Activated effector memory CD4-positive, alpha-beta T cell treated with anti-CD3 and anti-CD28 coated beads, Interleukin-2, amount 50 U/mL, for 16 hours (primary cell): ENCODE data around the gene SSC5D.

Source experiments
- DNase-seq: peaks from one replicate; pipeline ENCODE4 v3.0.0-alpha.2; 2020

Gene SSC5D

DNA sequence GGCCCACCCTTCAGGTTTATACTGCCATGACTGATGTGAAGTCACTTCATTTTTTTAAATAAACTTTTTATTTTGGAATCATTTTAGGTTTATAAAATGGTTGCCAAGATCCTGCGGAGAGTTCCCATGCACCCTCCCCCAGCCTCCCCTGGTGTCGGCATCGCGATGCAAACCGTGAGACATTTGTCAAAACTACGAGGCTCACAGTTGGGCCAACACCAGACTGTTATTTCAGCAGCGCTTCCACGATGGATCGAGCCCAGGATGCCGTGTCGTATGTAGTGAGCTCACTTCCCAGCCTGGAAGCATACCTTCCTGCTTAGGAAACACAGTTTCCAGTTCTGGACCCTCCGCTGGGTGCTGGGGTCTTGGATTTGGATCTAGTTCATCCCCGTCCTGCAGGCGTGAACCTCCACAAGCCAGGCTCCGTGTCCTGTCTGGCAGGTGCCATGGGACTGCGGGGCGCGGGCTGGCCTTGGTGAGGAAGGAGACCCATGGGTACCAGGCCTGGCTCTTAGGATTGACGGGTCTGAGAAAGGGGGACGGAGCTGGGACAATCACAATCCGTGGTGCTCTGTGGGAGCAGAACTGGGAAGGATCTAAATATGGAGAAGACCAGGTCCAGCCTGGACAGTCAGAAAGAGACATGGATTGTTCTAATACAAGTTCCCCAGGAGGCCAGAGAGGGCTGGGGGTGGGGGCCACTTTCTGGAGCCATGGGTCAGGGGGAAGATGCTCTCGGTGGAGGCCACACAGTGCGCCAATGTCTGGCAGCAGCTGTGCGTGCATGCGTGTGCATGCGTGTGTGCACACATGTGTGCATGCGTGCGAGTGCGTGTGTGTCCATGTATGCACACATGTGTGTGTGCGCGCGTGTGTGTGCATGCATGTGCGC is 51.1 kb downstream of the SSC5D start:
- no peak for DNase-seq

DNA sequence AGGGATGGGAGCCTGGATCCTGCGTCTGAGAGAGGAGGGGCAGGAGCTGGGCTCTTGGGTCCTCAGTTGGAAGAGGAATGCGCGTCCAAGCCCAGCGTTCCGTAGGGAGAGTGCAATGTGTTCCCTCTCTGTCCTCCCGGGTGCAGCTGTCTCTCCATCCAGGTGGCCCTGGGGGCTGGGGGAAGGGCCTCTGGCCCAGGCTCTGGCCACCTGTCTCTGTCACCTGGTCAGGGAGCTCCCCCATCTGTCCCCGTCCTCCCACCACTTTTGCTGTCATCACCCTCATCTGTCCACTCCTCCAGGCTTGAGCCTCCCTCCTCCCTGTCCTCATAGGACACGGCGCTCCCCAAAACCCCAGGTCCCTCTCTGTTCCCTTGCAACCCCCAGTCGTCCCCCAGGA is 52.4 kb downstream of the SSC5D start:
- no peak for DNase-seq

DNA sequence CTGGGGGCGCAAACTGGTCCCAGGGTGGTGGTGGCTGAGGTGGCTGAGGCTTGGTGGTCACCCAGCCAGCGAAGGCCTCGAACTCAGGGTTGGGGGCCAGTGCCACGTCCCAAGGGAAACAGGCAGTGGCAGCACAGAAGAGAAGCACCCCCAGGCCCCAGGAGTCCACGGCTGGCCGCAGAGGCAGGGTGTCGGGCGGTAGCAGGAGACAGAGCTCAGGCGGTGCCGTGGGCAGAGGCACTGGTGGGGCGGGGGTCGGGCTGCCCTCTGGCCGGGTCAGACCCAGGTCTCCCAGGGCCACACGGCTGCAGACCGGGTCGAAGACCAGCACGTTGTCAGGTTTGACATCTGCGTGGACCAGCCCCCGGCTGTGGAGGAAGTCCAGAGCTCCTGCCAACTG is 52.9 kb downstream of the SSC5D start:
- no peak for DNase-seq

DNA sequence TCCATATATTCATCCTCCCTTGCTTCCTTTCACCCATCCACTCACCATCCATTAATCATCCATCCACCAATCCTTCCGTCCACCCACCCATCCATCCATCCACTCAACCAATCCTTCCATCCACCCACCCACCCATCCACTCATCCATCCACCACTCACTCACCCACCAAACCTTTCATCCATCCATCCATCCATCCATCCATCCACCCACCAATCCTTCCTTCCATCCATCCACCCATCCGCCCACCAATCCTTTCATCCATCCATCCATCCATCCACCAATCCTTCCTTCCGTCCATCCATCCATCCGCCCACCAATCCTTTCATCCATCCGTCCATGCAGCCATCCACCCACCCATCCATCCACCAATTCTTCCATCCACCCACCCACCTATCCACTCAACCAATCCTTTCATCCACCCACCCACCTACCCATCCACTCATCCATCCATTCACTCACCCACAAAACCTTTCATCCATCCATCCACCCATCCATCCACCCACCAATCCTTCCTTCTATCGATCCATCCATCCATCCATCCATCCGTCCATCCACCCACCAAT is 54.1 kb downstream of the SSC5D start:
- DNase-seq, result no peak

DNA sequence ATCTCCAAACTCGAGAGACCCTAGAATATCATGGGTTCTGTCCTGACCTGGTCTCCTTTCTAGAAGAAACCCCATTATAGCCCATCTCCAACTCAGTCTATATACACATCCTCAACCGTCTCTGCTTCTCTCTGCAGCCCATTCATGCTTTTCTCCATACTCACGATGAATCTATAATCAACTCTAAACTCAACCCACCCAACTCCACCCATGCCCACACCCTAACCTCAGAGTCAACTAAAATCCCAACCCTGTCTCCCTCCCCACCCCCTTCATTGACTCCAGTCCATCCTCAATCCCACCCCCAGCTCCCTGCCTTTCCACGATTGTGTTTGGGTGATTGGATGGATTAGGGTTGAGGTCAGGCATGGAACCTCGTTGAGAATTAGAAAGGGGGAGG is 55.3 kb downstream of the SSC5D start:
- no peak for DNase-seq

DNA sequence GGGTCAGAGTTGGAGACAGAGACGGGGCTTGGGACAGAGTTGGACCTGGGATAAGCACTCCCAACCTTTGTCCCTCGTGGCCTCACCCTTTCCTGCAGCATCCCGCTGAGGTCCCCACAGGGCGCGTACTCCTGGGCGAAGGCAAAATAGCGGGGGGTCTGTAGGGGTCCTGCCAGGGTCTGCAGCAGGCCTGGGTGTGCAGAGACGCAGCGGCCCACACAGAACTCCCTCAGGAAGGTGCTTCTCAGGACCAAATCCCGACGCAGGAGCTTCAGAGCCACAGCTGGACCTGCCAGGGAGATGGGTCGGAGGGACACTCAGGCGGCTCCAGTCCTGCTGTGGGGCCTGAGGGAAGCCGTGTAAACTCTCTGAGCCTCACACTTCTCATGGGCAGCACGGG is 55.8 kb downstream of the SSC5D start:
- no peak for DNase-seq

DNA sequence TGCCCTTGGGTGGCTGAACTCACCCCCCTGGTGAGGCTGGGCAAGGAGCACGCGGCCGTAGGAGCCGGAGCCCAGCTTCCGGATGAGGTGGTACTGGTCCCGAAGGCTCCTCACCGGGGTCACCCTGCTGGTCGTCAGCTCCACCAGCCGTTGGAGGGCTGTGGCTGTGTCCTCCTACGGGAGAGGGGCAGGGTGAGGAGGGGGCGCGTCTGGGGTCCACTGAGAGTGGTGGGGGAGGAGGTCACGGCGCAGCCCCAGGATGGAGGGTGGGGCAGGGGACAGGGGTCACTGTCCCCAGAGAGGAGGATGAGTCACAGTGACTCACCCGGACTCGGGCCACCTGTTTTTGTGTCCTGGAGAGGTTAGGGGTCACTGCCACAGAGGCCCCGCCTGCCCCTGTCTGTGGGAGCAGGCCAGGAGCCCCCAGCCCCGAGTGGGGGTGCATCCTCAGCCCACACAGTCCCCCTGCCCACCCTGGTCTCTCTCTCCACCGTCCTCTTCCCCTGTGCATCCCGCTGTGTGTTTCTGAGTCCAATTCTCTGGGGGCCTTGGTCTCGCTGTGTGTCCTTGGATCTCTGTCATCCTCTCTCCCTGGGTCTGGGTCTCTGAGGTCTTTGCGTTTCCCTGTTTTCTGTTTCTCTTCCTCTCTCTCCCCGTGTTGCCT is 56.7 kb downstream of the SSC5D start:
- no peak for DNase-seq

DNA sequence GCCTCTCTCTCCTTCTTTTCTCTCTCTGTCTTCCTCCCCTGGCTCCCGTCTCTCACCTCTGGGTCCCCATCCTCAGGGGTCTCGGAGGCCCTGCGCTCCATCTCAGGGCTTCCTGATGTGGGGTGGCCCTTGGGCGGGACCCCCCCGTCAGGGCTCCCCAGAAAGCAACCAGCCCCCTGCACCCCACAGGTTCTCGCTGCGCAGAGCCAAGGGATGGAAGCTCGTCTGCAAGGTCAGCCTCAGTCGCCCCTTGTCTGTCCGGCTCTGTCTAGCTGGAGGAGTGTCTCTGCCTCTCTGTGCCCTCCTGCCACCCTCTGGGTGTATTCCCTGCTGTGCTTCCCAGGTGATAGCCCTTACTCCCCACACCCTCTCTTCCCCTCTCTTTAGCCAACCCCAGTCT is 57.2 kb downstream of the SSC5D start, which contains the start of gene SBK3:
TSS of gene SBK3 (minus strand) at position 101 of the 400 bp plus-strand sequence. CDS start at position 101, 0 bp downstream.
- no peak for DNase-seq

DNA sequence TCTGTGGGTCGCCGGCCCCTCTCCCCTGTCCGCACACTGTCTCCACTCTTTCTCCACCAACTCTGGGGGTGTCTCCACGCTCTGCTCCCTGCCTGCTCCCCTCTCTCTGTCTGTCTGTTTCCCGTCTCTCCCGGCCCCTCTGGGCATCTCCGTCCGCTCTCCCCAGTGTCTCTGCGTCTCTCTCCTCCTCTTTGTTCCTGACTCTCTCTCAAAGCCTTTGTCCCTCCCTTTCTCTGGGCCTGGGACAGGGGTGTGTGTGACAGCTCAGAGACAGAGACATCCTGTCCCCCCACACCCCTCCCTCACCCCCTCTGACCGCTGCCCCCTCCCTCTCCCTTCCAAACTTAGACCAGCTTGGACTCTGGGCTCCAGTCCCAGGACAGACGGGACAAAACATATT is 57.8 kb downstream of the SSC5D start:
- DNase-seq, result no peak

DNA sequence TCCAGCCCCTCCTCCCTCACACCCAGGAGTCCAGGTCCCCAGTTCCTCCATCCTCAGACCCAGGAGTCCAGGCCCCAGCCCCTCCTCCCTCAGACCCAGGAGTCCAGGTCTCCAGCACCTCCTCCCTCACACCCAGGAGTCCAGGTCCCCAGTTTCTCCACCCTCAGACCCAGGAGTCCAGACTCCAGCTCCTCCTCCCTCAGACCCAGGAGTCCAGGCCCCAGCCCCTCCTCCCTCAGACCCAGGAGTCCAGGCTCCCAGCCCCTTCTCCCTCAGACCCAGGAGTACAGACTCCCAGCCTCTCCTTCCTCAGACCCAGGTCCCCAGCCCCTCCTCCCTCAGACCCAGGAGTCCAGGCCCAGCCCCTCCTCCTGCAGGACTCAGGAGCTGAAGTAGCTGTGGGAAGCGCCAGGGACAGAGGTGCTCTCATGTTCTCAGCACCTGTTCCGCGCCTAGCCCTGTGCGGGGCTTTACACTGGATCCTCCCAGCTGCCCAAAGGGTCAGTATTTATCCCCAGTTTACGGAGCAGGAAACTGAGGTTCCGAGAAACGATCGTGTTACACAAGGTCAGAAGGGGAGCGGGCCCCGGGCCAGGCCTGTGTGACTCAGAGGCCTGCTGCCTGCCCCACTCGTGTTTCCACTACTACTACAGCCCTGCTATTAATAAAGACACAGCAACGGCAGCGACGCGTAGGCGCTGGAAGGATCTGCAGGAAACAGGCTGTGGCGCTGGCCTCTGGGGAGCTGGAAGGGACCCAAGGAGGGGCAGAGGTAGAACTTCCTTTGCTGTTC is 58.8 kb downstream of the SSC5D start:
- DNase-seq, result no peak

DNA sequence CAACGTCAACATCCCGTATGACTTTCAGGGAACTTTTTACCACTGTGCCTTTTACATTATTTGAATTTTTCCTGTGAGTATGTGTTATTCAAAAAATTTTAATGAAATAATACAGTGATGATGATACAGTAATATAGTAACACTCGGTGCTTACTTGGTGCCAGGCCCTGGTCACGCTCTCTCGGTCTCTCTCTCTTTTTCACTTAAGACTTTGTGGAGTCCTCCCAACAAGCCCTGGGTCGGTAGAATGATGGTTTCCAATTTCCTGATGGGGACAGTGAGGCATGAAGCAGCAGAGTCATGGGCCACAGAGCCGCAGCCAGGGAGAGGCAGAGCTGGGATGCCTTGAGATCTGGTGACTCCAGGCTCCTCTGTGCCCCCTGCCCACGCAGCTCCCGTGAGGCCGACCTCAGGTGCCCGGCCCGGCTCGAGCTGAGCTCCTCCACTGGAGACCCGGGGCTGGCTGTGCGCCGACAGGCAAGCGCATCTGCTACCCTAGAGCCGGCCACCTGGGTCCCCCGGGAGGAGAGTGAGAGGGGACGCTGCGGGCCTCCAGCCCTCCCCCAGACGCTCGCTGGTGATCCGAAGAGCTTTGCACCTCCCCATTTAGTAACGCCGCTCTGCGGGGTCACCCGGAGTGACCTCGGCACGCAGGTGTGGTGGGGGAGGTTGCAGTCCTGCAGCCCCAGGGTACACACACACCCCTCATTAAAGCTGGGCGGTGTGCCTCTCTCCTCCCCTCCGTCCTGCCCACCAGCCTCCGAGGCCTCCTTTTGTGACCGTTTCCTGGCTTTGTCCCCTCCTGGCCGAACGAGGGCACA is 61.5 kb downstream of the SSC5D start:
- DNase-seq, result no peak

DNA sequence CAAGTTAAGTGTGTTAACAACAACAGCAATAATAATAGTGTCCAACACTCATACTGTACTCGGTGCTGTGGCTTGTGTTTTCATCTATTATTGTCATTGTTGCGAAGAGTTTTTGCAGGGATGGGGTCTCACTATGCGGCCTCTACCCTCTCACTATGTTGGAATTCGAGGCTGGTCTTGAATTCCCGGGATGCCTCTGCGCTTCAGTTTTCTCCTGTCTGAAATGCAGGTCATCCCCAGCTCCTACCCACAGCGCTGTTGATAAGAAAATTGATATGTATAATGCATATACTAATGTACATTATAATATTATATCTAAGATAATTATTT is 62.0 kb downstream of the SSC5D start:
- no peak for DNase-seq

DNA sequence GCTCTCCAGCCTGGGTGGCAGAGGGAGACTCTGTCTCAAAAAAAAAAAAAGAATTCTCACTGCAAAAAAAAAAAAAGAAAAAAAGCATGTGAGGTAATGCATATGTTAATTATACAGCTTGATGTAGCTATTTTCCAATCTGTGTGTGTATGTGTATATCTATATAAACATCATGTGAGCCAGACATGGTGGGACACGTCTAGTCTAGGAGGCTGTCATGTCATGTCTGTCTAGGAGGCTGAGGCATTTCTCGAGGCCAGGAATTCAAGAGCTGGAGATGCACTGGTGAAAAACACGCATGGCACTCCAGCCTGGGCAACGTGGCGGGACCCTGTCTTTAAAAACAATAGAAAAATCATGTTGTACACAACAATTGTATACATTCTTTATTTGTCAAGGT is 64.0 kb downstream of the SSC5D start:
- DNase-seq, result no peak

DNA sequence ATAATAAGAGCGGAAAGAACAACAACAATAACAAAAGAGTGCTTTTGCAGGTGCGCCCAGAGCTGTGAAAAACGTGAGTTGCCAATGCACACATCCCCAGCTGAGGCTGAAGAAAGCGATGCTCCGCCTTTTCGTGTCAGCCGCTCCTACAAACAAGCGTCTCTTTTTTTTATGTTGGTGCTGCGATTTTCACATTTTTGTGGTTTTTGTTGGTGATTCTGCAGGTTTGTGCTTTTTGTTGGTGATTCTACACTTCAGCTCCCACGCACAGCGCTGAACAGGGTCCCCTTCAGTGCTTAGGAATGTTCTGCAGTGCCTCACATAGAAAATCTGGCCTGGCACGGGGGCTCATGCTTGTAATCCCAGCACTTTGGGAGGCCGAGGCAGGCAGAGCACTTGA is 64.4 kb downstream of the SSC5D start:
- no peak for DNase-seq

DNA sequence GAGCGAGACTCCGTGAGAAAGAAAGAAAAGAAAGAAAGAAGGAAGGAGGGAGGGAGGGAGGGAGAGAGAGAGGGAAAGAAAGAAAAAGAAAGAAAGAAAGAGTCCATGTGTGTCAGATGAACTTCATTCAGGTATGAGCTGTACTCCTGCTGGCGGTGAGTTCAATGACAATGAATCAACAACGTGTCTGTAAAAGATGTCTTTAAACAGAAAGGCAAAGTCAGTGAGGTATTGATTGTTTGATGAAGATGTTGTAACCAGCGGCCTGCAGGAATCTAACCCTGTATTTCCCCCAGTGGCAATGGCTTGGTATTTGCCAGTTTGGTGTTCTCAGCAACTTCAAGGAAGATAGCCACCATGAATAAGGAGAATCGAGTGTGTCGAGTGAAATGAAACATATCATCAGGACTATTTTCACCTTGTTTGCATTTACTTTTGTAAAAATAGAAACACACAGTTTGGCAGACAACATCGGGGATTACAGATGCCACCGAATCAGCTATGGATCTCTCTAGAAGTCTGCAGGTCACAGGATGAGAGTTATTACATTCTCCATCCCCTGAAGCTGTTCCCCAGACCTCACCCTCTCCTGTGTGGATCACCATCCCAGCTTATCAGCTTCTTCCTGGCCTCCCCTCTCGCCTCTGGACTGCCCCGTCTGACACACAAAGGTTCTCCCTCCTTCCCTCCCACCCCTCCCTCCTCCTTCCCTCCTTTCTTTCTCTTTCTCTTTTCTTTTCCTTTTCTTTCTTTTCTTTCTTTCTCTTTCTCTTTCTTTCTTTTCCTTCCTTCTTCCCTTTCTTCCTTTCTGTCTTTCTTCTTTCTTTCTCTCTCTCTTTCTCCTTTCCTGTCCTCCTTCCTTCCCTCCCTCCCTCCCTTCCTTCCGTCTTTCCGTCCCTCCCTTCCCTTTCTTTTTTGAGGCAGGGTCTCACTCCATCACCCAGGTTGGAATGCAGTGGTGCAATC is 65.3 kb downstream of the SSC5D start:
- no peak for DNase-seq

DNA sequence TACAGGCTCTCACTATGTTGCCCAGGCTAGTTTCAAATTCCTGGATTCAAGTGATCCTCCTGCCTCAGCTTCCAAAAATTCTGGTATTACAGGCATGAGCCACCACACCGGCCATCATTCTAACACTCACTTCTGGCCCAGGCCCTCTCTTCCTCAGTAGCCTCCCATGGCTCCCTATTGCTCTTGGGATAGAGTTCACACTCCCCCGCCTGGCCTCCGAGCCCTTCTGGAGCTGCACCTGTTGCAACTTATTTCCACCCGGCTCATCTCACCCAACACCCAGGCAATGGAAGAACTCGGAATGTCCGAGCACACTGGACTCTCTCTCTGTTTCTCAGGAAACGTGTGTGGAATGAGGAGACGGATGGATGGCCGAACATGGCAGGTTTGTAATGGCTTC is 66.1 kb downstream of the SSC5D start:
- no peak for DNase-seq

DNA sequence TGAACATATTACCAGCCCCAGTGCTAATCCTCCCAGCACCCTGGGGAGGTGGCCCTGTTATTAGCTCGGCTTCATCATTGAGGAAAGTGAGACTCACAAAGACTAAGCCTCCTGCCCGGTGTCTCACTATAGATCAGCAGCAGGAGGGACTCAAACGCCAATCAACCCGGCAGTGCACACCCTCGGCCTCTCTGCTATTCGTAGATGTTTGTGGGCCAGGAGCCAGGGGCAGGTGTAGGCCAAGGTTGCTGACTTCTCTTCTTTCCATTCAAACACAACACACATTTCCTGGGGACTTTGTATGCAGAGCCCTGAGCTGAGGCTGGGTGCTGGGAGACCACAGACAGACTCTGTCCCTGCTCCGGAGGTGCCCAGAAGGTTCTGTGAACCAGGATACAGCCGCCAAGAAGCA is 66.5 kb downstream of the SSC5D start:
- no peak for DNase-seq

DNA sequence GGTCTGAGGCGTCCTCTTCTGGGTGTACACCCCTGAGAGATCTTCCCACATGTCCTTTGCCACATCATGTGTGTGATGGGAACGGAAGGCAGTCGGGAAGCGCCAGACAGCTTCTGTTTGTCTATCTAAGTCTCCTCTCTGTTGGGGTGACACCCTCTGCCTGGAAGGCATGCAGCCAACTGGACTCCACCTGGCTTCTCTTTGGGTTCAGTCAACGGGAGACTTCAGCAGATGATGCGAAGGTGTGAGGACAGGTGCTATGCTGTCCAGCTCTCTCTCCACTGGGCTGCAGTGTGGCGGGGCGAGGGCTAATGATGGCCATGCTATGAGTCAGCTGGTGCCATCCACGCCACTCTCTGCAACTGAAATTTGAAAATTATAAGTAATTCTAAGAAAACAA is 71.4 kb downstream of the SSC5D start:
- DNase-seq, result no peak

DNA sequence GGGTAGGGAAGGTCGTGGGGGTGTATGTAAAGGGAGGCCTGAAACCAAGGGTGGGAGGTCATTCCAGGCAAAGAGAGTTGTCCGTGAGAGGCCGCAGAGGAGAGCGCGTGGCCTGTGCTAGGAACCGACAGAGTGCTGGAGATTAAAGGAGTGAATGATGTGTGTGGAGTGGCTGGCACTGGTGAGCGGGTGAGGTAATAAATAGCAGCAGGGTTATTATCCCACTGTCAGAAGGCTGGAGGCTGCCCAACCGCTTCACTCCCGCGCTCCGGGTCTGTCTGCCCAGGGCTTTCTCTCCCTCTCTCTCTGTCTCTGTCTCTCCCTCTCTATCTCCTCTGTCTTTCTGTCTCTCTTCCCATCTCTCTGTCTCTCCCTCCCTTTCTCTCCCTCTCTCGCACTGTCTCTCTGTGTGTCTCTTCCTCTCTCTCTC is 75.0 kb downstream of the SSC5D start:
- DNase-seq, result no peak

DNA sequence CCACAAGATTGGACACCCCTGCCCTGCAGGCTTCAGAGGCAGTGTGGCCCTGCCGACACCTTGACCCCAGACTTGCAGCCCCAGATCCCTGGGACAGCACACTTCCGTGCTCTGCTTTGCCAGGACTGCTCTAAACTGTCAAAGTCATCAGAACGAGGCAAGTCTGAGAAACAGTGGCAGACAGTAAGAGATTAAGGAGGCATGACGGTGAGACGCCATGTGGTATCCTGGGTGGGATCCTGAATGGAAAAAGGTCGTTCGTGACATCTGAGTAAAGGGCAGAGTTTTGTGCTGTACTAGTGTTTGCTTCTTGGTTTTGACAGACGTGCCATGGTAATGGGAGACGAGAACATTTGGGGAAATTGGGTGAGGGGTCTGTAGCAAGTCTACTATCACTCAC is 78.6 kb downstream of the SSC5D start:
- no peak for DNase-seq

DNA sequence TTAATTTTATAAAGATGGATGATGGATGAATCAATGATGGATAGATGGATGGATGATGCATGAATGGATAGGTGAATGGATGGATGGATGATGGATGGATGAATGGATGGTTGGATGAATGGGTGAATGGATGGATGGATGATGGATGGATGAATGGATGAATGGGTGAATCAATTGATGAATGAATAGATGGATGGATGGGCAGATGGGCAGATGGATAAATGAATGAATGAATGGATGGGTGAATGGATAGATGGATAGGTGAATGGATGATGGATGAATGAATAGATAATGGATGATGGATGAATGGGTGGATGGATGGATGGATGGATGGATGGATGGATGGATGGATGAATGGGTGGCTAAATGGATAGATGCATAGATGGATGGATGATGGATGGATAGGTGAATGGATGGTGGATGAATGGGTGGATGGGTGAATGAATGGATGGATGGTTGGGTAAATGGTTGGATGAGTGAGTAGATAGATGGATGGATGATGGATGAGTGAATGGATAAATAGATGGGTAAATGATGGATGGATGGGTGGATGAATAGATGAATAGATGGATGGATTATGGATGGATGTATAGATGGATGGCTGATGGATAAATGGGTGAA is 79.6 kb downstream of the SSC5D start:
- no peak for DNase-seq
